GM23248 (cell line): Measurements from ENCODE around the gene GNA14. TPM values are rescaled to one million over a fixed set of nuclear protein-coding genes. Genes with fewer than 3 reads are reported as not detected.

Experiments
- DNase-seq: peaks from one replicate; pipeline ENCODE4 v3.0.0-alpha.2; 2015
- H2AFZ ChIP-seq: fragments of 200-600 bp; sonication (generic); 2 replicates; pipeline ENCODE4 v1.6.1; 2016; ENCODE audit warnings: antibody characterized with exemption
- H3F3A ChIP-seq: fragments of 200-600 bp; sonication (generic); 2 replicates; pipeline ENCODE4 v1.6.1; 2016; ENCODE audit warnings: mild to moderate bottlenecking, antibody characterized with exemption, mixed run types; ENCODE audit not compliant: insufficient read depth
- H3K27ac ChIP-seq: fragments of 200-600 bp; sonication (generic); 2 replicates; pipeline ENCODE4 v1.5.1; 2016; ENCODE audit warnings: mild to moderate bottlenecking
- H3K27me3 ChIP-seq: fragments of 200-600 bp; sonication (generic); replicated peaks from 2 replicates; pipeline ENCODE4 v1.6.1; 2016; ENCODE audit warnings: mild to moderate bottlenecking; ENCODE audit not compliant: insufficient read depth
- H3K36me3 ChIP-seq: fragments of 200-600 bp; sonication (generic); 2 replicates; pipeline ENCODE4 v1.6.1; 2016; ENCODE audit warnings: low read depth, mild to moderate bottlenecking
- H3K4me1 ChIP-seq: fragments of 200-600 bp; sonication (generic); 2 replicates; pipeline ENCODE4 v1.6.1; 2016; ENCODE audit warnings: mild to moderate bottlenecking; ENCODE audit not compliant: insufficient read depth
- H3K4me2 ChIP-seq: fragments of 200-600 bp; sonication (generic); one replicate; pipeline ENCODE4 v1.6.1; 2016; ENCODE audit warnings: mild to moderate bottlenecking; ENCODE audit not compliant: unreplicated experiment
- H3K4me3 ChIP-seq: fragments of 200-600 bp; sonication (generic); 2 replicates; pipeline ENCODE4 v1.5.1; 2016; ENCODE audit warnings: mild to moderate bottlenecking
- H3K79me2 ChIP-seq: fragments of 200-600 bp; sonication (generic); 2 replicates; pipeline ENCODE4 v1.6.1; 2016; ENCODE audit warnings: mild to moderate bottlenecking; ENCODE audit not compliant: insufficient read depth
- H3K9ac ChIP-seq: fragments of 200-600 bp; sonication (generic); 2 replicates; pipeline ENCODE4 v1.6.1; 2016; ENCODE audit warnings: mild to moderate bottlenecking
- H3K9me2 ChIP-seq: fragments of 200-600 bp; sonication (generic); 2 replicates; pipeline ENCODE4 v1.6.1; 2016; ENCODE audit warnings: mixed run types, mild to moderate bottlenecking, moderate library complexity; ENCODE audit not compliant: insufficient read depth
- H3K9me3 ChIP-seq: fragments of 200-600 bp; sonication (generic); one replicate; pipeline ENCODE4 v1.6.1; 2017; ENCODE audit warnings: low read depth
- H4K20me1 ChIP-seq: fragments of 200-600 bp; sonication (generic); 2 replicates; pipeline ENCODE4 v1.6.0; 2016; ENCODE audit not compliant: insufficient read depth
- EZH2 ChIP-seq: fragments of 200-600 bp; sonication (generic); IDR thresholded peaks from 2 replicates; pipeline ENCODE4 v1.6.1; 2018; ENCODE audit warnings: antibody characterized with exemption, mild to moderate bottlenecking; ENCODE audit not compliant: insufficient read depth, poor library complexity, severe bottlenecking
- EZH2phosphoT487 ChIP-seq: fragments of 200-600 bp; sonication (generic); IDR thresholded peaks from 2 replicates; pipeline ENCODE4 v1.6.1; 2018; ENCODE audit warnings: antibody characterized with exemption, moderate library complexity, mild to moderate bottlenecking, low read depth; ENCODE audit not compliant: insufficient read depth
- WGBS, 2 experiments: methylation state at CpG; one replicate each; pipeline ENCODE4 v1.1.6; 2015 to 2017; ENCODE audit warnings: low lambda C conversion rate in 2 of 2, low coverage in 1 of 2; ENCODE audit errors: missing lambda C conversion rate in 2 of 2; 5-methylcytosine and 5-hydroxymethylcytosine counted together
- in situ Hi-C: fragments of 300-500 bp; cut with MboI; formaldehyde crosslinking; loops from 2 replicates; pipeline ENCODE4 v1.15.0; 2020
- polyA plus RNA-seq: library from polyadenylated mRNA; unstranded; fragments of >200 nt; fragmentation: Nextera tagmentation; extraction: Ambion mirVana; gene quantifications from 2 replicates; pipeline ENCODE4 v1.2.1, GENCODE V29; 2016
- total RNA-seq: library from RNA; depleted of rRNA; stranded (reverse); fragments of >200 nt; shearing (Covaris generic); gene quantifications from 2 replicates; pipeline ENCODE4 v1.2.3, GENCODE V29; 2014

Gene GNA14
- total and polyA plus RNA-seq, 2 experiments from 2014 or later, result 0.11 to 0.24 TPM

- no peak overlapping the region for H3K4me2 ChIP-seq
- DNase-seq, result no peak
- 0 out of 2 replicates have a peak, but pooled peaks cover 6% of the 10 kb centered on the region for H3K27me3 ChIP-seq
- H3K4me1 ChIP-seq, result no peaks in the 10 kb centered on the region
- 80 to 82% methylated on average over 3 of the region's 3 CpGs for WGBS, 2 experiments
- no peaks in the 10 kb centered on the region for H3F3A ChIP-seq
- H2AFZ ChIP-seq, result no peak overlapping the region
- H3K36me3 ChIP-seq, result no peaks in the 10 kb centered on the region
- no peak overlapping the region for H3K4me3 ChIP-seq
- no peaks in the 10 kb centered on the region for H3K9me3 ChIP-seq
- in situ Hi-C loops, result no loop called here
- H4K20me1 ChIP-seq, result no peaks in the 10 kb centered on the region
- no peak overlapping the region for H3K27ac ChIP-seq
- no peak overlapping the region for H3K9ac ChIP-seq
- TF ChIP-seq EZH2, result no peak
- no peak for TF ChIP-seq EZH2phosphoT487
- H3K9me2 ChIP-seq, result no peaks in the 10 kb centered on the region
- no peaks in the 10 kb centered on the region for H3K79me2 ChIP-seq
Measured at GRCh38 chr9:77594963-77595362, 53.2 kb downstream of the GNA14 start.

GRCh38 chr9:77593528-77593927 is 54.6 kb downstream of the GNA14 start:
- in situ Hi-C loops, result no loop called here

GRCh38 chr9:77592476-77592875 is 55.6 kb downstream of the GNA14 start:
- no peak overlapping the region for H3K9ac ChIP-seq
- TF ChIP-seq EZH2phosphoT487 (no peak), EZH2 (no peak)
- 44 to 46% methylated on average over 2 of the region's 2 CpGs for WGBS, 2 experiments

More at GRCh38 chr9:77593528-77593927, 54.6 kb downstream of the GNA14 start:
- H4K20me1 ChIP-seq, result no peaks in the 10 kb centered on the region
- 66 to 74% methylated on average over 4 of the region's 4 CpGs for WGBS, 2 experiments
- H3K9me3 ChIP-seq, result no peaks in the 10 kb centered on the region
- H3K79me2 ChIP-seq, result no peaks in the 10 kb centered on the region
- no peak overlapping the region for H2AFZ ChIP-seq
- peaks cover 4% of the 10 kb centered on the region for H3K4me1 ChIP-seq
- no peak overlapping the region for H3K4me3 ChIP-seq
- no peaks in the 10 kb centered on the region for H3K9me2 ChIP-seq
- no peak for DNase-seq
- peaks cover 5% of the 10 kb centered on the region; the same call in 1 of the 2 replicates for H3F3A ChIP-seq
- H3K27me3 ChIP-seq, result 0 out of 2 replicates have a peak, but pooled peaks cover 6% of the 10 kb centered on the region
- H3K27ac ChIP-seq, result no peak overlapping the region
- no peaks in the 10 kb centered on the region for H3K36me3 ChIP-seq
- TF ChIP-seq EZH2phosphoT487 (no peak), EZH2 (no peak)
- no peak overlapping the region for H3K4me2 ChIP-seq
- H3K9ac ChIP-seq, result no peak overlapping the region

GRCh38 chr9:77589046-77589795 is 58.9 kb downstream of the GNA14 start:
- in situ Hi-C loops, result no loop called here
- H3K27ac ChIP-seq, result no peak overlapping the region
- H3K4me3 ChIP-seq, result no peak overlapping the region
- H3F3A ChIP-seq, result peaks cover 13% of the 10 kb centered on the region
- 86 to 87% methylated on average over 6 of the region's 6 CpGs for WGBS, 2 experiments
- no peaks in the 10 kb centered on the region for H3K9me3 ChIP-seq
- H4K20me1 ChIP-seq, result no peaks in the 10 kb centered on the region
- peaks cover 10% of the 10 kb centered on the region for H3K4me1 ChIP-seq
- H3K36me3 ChIP-seq, result no peaks in the 10 kb centered on the region
- H3K4me2 ChIP-seq, result no peak overlapping the region
- no peaks in the 10 kb centered on the region for H3K79me2 ChIP-seq
- TF ChIP-seq EZH2, result no peak
- no peak for TF ChIP-seq EZH2phosphoT487
- no peak for DNase-seq
- no peak overlapping the region for H3K9ac ChIP-seq
- no peaks in the 10 kb centered on the region for H3K9me2 ChIP-seq
- no peak overlapping the region for H2AFZ ChIP-seq
- H3K27me3 ChIP-seq, result no peaks in the 10 kb centered on the region

More at GRCh38 chr9:77592476-77592875, 55.6 kb downstream of the GNA14 start:
- 0 out of 2 replicates have a peak, but pooled peaks cover 6% of the 10 kb centered on the region for H3K27me3 ChIP-seq
- H3K4me3 ChIP-seq, result no peak overlapping the region
- peaks cover 13% of the 10 kb centered on the region for H3F3A ChIP-seq
- H3K36me3 ChIP-seq, result no peaks in the 10 kb centered on the region
- no peak overlapping the region for H3K27ac ChIP-seq
- in situ Hi-C loops, result no loop called here
- no peaks in the 10 kb centered on the region for H3K9me3 ChIP-seq
- peaks cover 10% of the 10 kb centered on the region for H3K4me1 ChIP-seq
- H3K9me2 ChIP-seq, result no peaks in the 10 kb centered on the region
- no peaks in the 10 kb centered on the region for H4K20me1 ChIP-seq
- H3K4me2 ChIP-seq, result no peak overlapping the region
- no peak overlapping the region for H2AFZ ChIP-seq
- no peaks in the 10 kb centered on the region for H3K79me2 ChIP-seq
- DNase-seq, result no peak
